ENCODE results near the gene ABCA3.

GRCh38 chr16:2282866-2283555 lies 57.5 kb downstream of the ABCA3 start:
- no peak for TF ChIP-seq CTCF (IDR thresholded peaks at IDR 0.05)
- TF ChIP-seq ZFX (IDR thresholded peaks at IDR 0.05; ENCODE audit: borderline replicate concordance), result no peak
